H1 (cell line): ENCODE results near the gene CIT. TPM values are rescaled to one million over a fixed set of nuclear protein-coding genes. Genes with fewer than 3 reads are reported as not detected.

Experiments
- CTCF ChIA-PET: fragments of 300-600 bp; sonication (Branson Sonifier 250); formaldehyde crosslinking; loops from one replicate; lab custom pipeline; 2021; ENCODE audit not compliant: partially characterized antibody; lab: Charles Lee
- POLR2A ChIA-PET: fragments of 300-600 bp; sonication (Branson Sonifier 250); formaldehyde crosslinking; loops from one replicate; lab custom pipeline; 2021; ENCODE audit warnings: inconsistent platforms; ENCODE audit not compliant: partially characterized antibody; lab: Charles Lee
- DNase-seq, 2 experiments: peaks; one replicate each; pipeline versions ENCODE4 v3.0.0 to v3.0.0-alpha.2; 2010 to 2022; ENCODE audit warnings: low spot score in 2 of 2, low read depth in 1 of 2, mixed read lengths in 1 of 2
- FAIRE-seq: peaks from 2 replicates; lab custom pipeline; 2011; peaks lifted over from hg19 to GRCh38; lab: Jason Lieb, UNC
- H2AFZ ChIP-seq: 2 replicates; pipeline ENCODE4 v1.8.1; 2012; ENCODE audit warnings: low read length, inconsistent platforms
- H2AK5ac ChIP-seq: 2 replicates; pipeline ENCODE4 v1.6.1; 2013; ENCODE audit warnings: low read depth, low read length
- H2BK120ac ChIP-seq: replicated peaks from 2 replicates; pipeline ENCODE3; 2013; ENCODE audit warnings: low read depth, low read length, inconsistent platforms
- H2BK12ac ChIP-seq: 2 replicates; pipeline ENCODE4 v1.6.1; 2013; ENCODE audit warnings: low read depth, low read length
- H2BK15ac ChIP-seq: 2 replicates; pipeline ENCODE4 v1.6.1; 2013; ENCODE audit warnings: low read length
- H2BK20ac ChIP-seq: 2 replicates; pipeline ENCODE4 v1.6.1; 2013; ENCODE audit warnings: low read length
- H2BK5ac ChIP-seq: 2 replicates; pipeline ENCODE4 v1.6.1; 2013; ENCODE audit warnings: low read depth, low read length
- H3K14ac ChIP-seq: 2 replicates; pipeline ENCODE4 v1.6.1; 2013; ENCODE audit warnings: inconsistent platforms; ENCODE audit not compliant: insufficient read length
- H3K18ac ChIP-seq: 2 replicates; pipeline ENCODE4 v1.6.1; 2013; ENCODE audit warnings: low read length; ENCODE audit errors: extremely low read depth
- H3K23ac ChIP-seq: 2 replicates; pipeline ENCODE4 v1.6.1; 2013; ENCODE audit warnings: inconsistent platforms; ENCODE audit not compliant: insufficient read length
- H3K23me2 ChIP-seq: 2 replicates; pipeline ENCODE4 v1.6.1; 2013; ENCODE audit warnings: low read depth, low read length
- H3K27ac ChIP-seq: 2 replicates; pipeline ENCODE4 v1.6.1; 2011; ENCODE audit warnings: low read depth, low read length, inconsistent platforms
- H3K27me3 ChIP-seq, 4 experiments: replicated peaks in 1 of 4; 1 replicate in 1 of 4; 2 replicates in 3 of 4; pipeline versions ENCODE4 v1.6.1 to v1.8.1; 2011 to 2013; ENCODE audit warnings: low read length in 3 of 4, mild to moderate bottlenecking in 3 of 4, inconsistent platforms in 2 of 4, mixed read lengths in 2 of 4, moderate library complexity in 1 of 4; ENCODE audit not compliant: control insufficient read depth in 3 of 4, insufficient read depth in 3 of 4; ENCODE audit errors: extremely low read depth in 1 of 4
- H3K36me3 ChIP-seq, 4 experiments: 2 replicates each; pipeline versions ENCODE4 v1.6.1 to v1.8.1; 2011 to 2013; ENCODE audit warnings: mild to moderate bottlenecking in 4 of 4, low read length in 3 of 4, moderate library complexity in 2 of 4, control low read depth in 1 of 4, inconsistent platforms in 1 of 4; ENCODE audit not compliant: insufficient read depth in 4 of 4, control insufficient read depth in 2 of 4
- H3K4ac ChIP-seq: replicated peaks from 2 replicates; pipeline ENCODE3; 2013; ENCODE audit warnings: low read length, low read depth, mixed read lengths, inconsistent platforms; ENCODE audit not compliant: insufficient read length
- H3K4me1 ChIP-seq, 4 experiments: replicated peaks in 1 of 4; 1 replicate in 1 of 4; 2 replicates in 3 of 4; pipeline versions ENCODE4 v1.6.1 to v1.8.1; 2011 to 2013; ENCODE audit warnings: low read length in 3 of 4, inconsistent platforms in 2 of 4, mixed read lengths in 1 of 4; ENCODE audit not compliant: insufficient read depth in 4 of 4, control insufficient read depth in 3 of 4
- H3K4me2 ChIP-seq, 2 experiments: 2 replicates each; pipeline versions ENCODE4 v1.6.1 to v1.8.1; 2011 to 2013; ENCODE audit warnings: low read depth in 2 of 2, low read length in 2 of 2, control low read depth in 1 of 2, inconsistent platforms in 1 of 2, mild to moderate bottlenecking in 1 of 2; ENCODE audit not compliant: insufficient read depth in 1 of 2
- H3K4me3 ChIP-seq, 4 experiments: fragments of 200-600, 300-600 bp in 1 of 4; sonication (generic), shearing (Covaris generic), sonication (Bioruptor Twin) in 1 of 4; 2 replicates each; pipeline versions ENCODE4 v1.5.1 to v1.8.1; 2011 to 2016; ENCODE audit warnings: low read length in 4 of 4, low read depth in 3 of 4, control low read depth in 2 of 4, inconsistent platforms in 2 of 4, mild to moderate bottlenecking in 2 of 4, mixed read lengths in 1 of 4, moderate library complexity in 1 of 4; ENCODE audit not compliant: insufficient read depth in 2 of 4; ENCODE audit errors: extremely low read depth in 1 of 4
- H3K56ac ChIP-seq: replicated peaks from 2 replicates; pipeline ENCODE3; 2013; ENCODE audit warnings: low read depth, mild to moderate bottlenecking, mixed read lengths, low read length, inconsistent platforms; ENCODE audit not compliant: insufficient read length
- H3K79me1 ChIP-seq: 2 replicates; pipeline ENCODE4 v1.6.1; 2013; ENCODE audit warnings: low read depth, low read length, control low read depth
- H3K79me2 ChIP-seq, 2 experiments: 2 replicates each; pipeline versions ENCODE4 v1.6.1 to v1.8.1; 2012 to 2013; ENCODE audit warnings: low read length in 2 of 2, mild to moderate bottlenecking in 2 of 2, inconsistent platforms in 1 of 2; ENCODE audit not compliant: insufficient read depth in 2 of 2, control insufficient read depth in 1 of 2
- H3K9ac ChIP-seq, 4 experiments: replicated peaks in 1 of 4; 1 replicate in 1 of 4; 2 replicates in 3 of 4; pipeline versions ENCODE4 v1.6.1 to v1.8.1; 2011 to 2013; ENCODE audit warnings: low read depth in 3 of 4, low read length in 3 of 4, control low read depth in 2 of 4, mild to moderate bottlenecking in 2 of 4, moderate library complexity in 2 of 4, inconsistent platforms in 1 of 4; ENCODE audit errors: extremely low read depth in 1 of 4
- H3K9me3 ChIP-seq, 2 experiments: 2 replicates each; pipeline versions ENCODE4 v1.6.1 to v1.8.1; 2012 to 2013; ENCODE audit warnings: mild to moderate bottlenecking in 2 of 2, moderate library complexity in 2 of 2, control low read depth in 1 of 2, inconsistent platforms in 1 of 2, low read depth in 1 of 2, low read length in 1 of 2, mixed read lengths in 1 of 2; ENCODE audit not compliant: insufficient read depth in 2 of 2
- H4K20me1 ChIP-seq, 2 experiments: replicated peaks in 1 of 2; 2 replicates each; pipeline versions ENCODE3 to v1.8.1; 2011 to 2013; ENCODE audit warnings: inconsistent platforms in 2 of 2, low read length in 2 of 2, mild to moderate bottlenecking in 1 of 2; ENCODE audit not compliant: insufficient read depth in 2 of 2, control insufficient read depth in 1 of 2
- H4K5ac ChIP-seq: 2 replicates; pipeline ENCODE4 v1.6.1; 2013; ENCODE audit warnings: low read length, low read depth, mixed read lengths, inconsistent platforms; ENCODE audit not compliant: insufficient read length
- H4K8ac ChIP-seq: 2 replicates; pipeline ENCODE4 v1.8.0; 2013; ENCODE audit warnings: mild to moderate bottlenecking, moderate library complexity, low read length, inconsistent platforms; ENCODE audit not compliant: insufficient read depth; ENCODE audit errors: extremely low read depth
- H4K91ac ChIP-seq: replicated peaks from 2 replicates; pipeline ENCODE3; 2013; ENCODE audit warnings: low read length, mixed read lengths, inconsistent platforms; ENCODE audit not compliant: insufficient read length
- KDM1A ChIP-seq: fragments of 200-600, 300-600 bp; sonication (generic); IDR thresholded peaks from 2 replicates; pipeline ENCODE4 v1.7.1; 2016; ENCODE audit warnings: mild to moderate bottlenecking, low read length, borderline replicate concordance
- POLR2A ChIP-seq, 2 experiments: IDR thresholded peaks; 1 replicate in 1 of 2; 2 replicates in 1 of 2; pipeline ENCODE4 v1.6.1; 2011; ENCODE audit warnings: low read depth in 2 of 2, low read length in 2 of 2, mild to moderate bottlenecking in 2 of 2; ENCODE audit errors: control extremely low read depth in 1 of 2
- WGBS, 2 experiments: shearing (Covaris generic) in 1 of 2; methylation state at CpG; one replicate each; pipeline versions ENCODE4 v1.1.6 to v1.1.7; 2013 to 2015; ENCODE audit warnings: low lambda C conversion rate in 2 of 2, mixed read lengths in 2 of 2, inconsistent platforms in 1 of 2, low coverage in 1 of 2, missing lambda C conversion rate in 1 of 2; ENCODE audit not compliant: insufficient replicate concordance in 2 of 2, insufficient coverage in 1 of 2, insufficient read length in 1 of 2; ENCODE audit errors: extremely low coverage in 1 of 2, missing lambda C conversion rate in 1 of 2; 5-methylcytosine and 5-hydroxymethylcytosine counted together
- polyA plus RNA-seq, 7 experiments: library from polyadenylated mRNA; depleted of rRNA in 3 of 7; stranded (reverse) in 5 of 7; unstranded in 2 of 7; fragments of >200 nt in 5 of 7; fragments of 200-250 nt in 2 of 7; gene quantifications; 1 replicate in 5 of 7; 2 replicates in 1 of 7; 4 replicates in 1 of 7; pipeline versions ENCODE4 v1.2.1 to v1.2.3, GENCODE V29; 2011 to 2013; ENCODE audit warnings: missing spikeins in 2 of 7, mixed read lengths in 2 of 7
- total RNA-seq: library from RNA; stranded (reverse); fragmentation: NEBNext Ultra II Directional; extraction: Animal tissue kit (Norgen Biotek cat#: 25700); gene quantifications from 2 replicates; pipeline ENCODE4 v1.2.1, GENCODE V29; 2021

CIT gene
- total and polyA plus RNA-seq, 2 of the 8 experiments (the other 6 are each of a cell fraction or from before 2014, with no cell fraction given): 17.1 to 60.9 TPM

DNA sequence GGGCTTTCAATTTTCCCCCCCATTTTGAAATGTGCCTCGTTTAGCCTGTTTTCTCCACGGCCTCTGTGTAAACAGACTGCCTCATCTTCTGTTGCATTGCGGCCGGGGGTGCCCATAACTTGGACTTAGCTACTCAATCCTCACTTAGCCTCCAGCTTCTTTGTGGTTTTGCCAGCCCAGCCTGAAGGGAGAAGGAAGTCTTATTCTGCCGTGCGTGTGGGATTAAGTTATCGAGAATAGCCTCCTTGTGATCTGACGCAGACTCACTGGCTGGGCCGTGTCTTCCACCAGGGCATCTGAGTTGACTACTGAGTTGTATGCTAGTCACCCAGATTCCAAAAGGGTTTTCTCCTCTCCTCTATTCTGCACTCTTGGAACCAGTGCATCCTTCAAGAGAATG lies 201.1 kb downstream of the CIT start:
- H3K23ac ChIP-seq: no peak overlapping the region
- no peak overlapping the region for H4K91ac ChIP-seq
- ChIA-PET POLR2A (interaction anchor here (1.4 to 2.0 kb wide), 3 partner anchors 8 to 54 kb away, joined by 6 to 14 read pairs (median 6); partner anchors contain the start of gene PRKAB1), CTCF (interaction anchor here (0.9 to 1.9 kb wide), 5 partner anchors 8 to 104 kb away, joined by 3 to 8 read pairs (median 5); partner anchors contain the start of gene PRKAB1)
- H2AK5ac ChIP-seq: no peak overlapping the region
- no peak overlapping the region for H4K5ac ChIP-seq
- H2AFZ ChIP-seq: no peak overlapping the region
- no peak overlapping the region for H2BK20ac ChIP-seq
- H2BK15ac ChIP-seq: no peak overlapping the region
- no peaks in the 10 kb centered on the region for H3K23me2 ChIP-seq
- no peak overlapping the region for H2BK12ac ChIP-seq
- H3K27me3 ChIP-seq: no peaks in the 10 kb centered on the region
- DNase-seq (no peak), FAIRE-seq (no peak)
- peaks cover 0 to 4% (median 0%) of the 10 kb centered on the region in 4 experiments; a peak in 2 of 7 replicates for H3K4me1 ChIP-seq
- no peak overlapping the region for H3K4me3 ChIP-seq
- H3K18ac ChIP-seq: no peak overlapping the region
- no peak overlapping the region for H3K4ac ChIP-seq
- no peaks in the 10 kb centered on the region for H3K9me3 ChIP-seq
- peaks cover 7 to 12% of the 10 kb centered on the region in 2 experiments for H4K20me1 ChIP-seq
- H3K27ac ChIP-seq: no peak overlapping the region
- H2BK120ac ChIP-seq: no peak overlapping the region
- H3K79me2 ChIP-seq: peaks cover 0 to 3% of the 10 kb centered on the region in 2 experiments; a peak in 2 of 4 replicates
- no peak for TF ChIP-seq KDM1A
- TF ChIP-seq POLR2A (IDR thresholded peaks at IDR 0.05; ENCODE audit: control extremely low read depth in 1 of 2, low read depth in 2 of 2, low read length in 2 of 2): no peak
- no peak overlapping the region for H3K14ac ChIP-seq
- peaks cover 37 to 94% (median 81%) of the 10 kb centered on the region in 4 experiments for H3K36me3 ChIP-seq
- no peak overlapping the region for H3K56ac ChIP-seq
- no peak overlapping the region for H4K8ac ChIP-seq
- no peak overlapping the region for H3K9ac ChIP-seq
- H2BK5ac ChIP-seq: no peak overlapping the region
- no peaks in the 10 kb centered on the region; the same call in 1 of the 2 replicates for H3K79me1 ChIP-seq
- WGBS, 2 experiments: 96% methylated on average over 9 of the region's 9 CpGs; no CpG with 5 or more reads in 1 of the 2 experiments
- H3K4me2 ChIP-seq: no peak overlapping the region
